Keratinocyte (primary cell): Measurements from ENCODE around the gene CD55. TPM values are rescaled to one million over a fixed set of nuclear protein-coding genes. Genes with fewer than 3 reads are reported as not detected.

ENCODE experiments used
- DNase-seq: peaks from one replicate; pipeline ENCODE4 v3.0.0-alpha.2; 2011; ENCODE audit warnings: low read depth, missing footprints, low spot score
- FAIRE-seq: peaks from 2 replicates; lab custom pipeline; 2011; peaks lifted over from hg19 to GRCh38; lab: Jason Lieb, UNC
- H2AFZ ChIP-seq: 2 replicates; pipeline ENCODE4 v1.6.0; 2012; ENCODE audit warnings: low read length, control low read depth, inconsistent platforms; ENCODE audit not compliant: control insufficient read depth
- H3K27ac ChIP-seq: 2 replicates; pipeline ENCODE4 v1.5.1; 2011; ENCODE audit warnings: low read length; ENCODE audit not compliant: control insufficient read depth, insufficient read depth
- H3K27me3 ChIP-seq: 3 replicates; pipeline ENCODE4 v1.6.0; 2011; ENCODE audit warnings: low read length; ENCODE audit not compliant: control insufficient read depth, insufficient read depth; ENCODE audit errors: extremely low read depth
- H3K36me3 ChIP-seq, 2 experiments: 2 replicates in 1 of 2; 3 replicates in 1 of 2; pipeline ENCODE4 v1.5.1; 2011; ENCODE audit warnings: low read length in 2 of 2, mild to moderate bottlenecking in 1 of 2; ENCODE audit not compliant: control insufficient read depth in 2 of 2, insufficient read depth in 2 of 2; ENCODE audit errors: extremely low read depth in 1 of 2
- H3K4me1 ChIP-seq: 3 replicates; pipeline ENCODE4 v1.5.1; 2011; ENCODE audit warnings: low read length; ENCODE audit not compliant: control insufficient read depth, insufficient read depth; ENCODE audit errors: extremely low read depth
- H3K4me2 ChIP-seq: 3 replicates; pipeline ENCODE4 v1.6.0; 2011; ENCODE audit warnings: low read depth, low read length; ENCODE audit not compliant: control insufficient read depth, insufficient read depth; ENCODE audit errors: extremely low read depth
- H3K4me3 ChIP-seq, 3 experiments: fragments of 200-600 bp in 1 of 3; sonication (generic) in 1 of 3; 2 replicates in 2 of 3; 3 replicates in 1 of 3; pipeline ENCODE4 v1.5.1; 2011 to 2016; ENCODE audit warnings: low read length in 3 of 3, mild to moderate bottlenecking in 3 of 3, control low read depth in 2 of 3, inconsistent platforms in 1 of 3, low read depth in 1 of 3, mixed read lengths in 1 of 3, mixed run types in 1 of 3, moderate library complexity in 1 of 3; ENCODE audit not compliant: control insufficient read depth in 2 of 3, insufficient read depth in 2 of 3; ENCODE audit errors: extremely low read depth in 1 of 3
- H3K79me2 ChIP-seq: 2 replicates; pipeline ENCODE4 v1.6.0; 2012; ENCODE audit warnings: low read length; ENCODE audit not compliant: control insufficient read depth, insufficient read depth
- H3K9ac ChIP-seq: 3 replicates; pipeline ENCODE4 v1.6.0; 2011; ENCODE audit warnings: low read length; ENCODE audit not compliant: control insufficient read depth, insufficient read depth; ENCODE audit errors: extremely low read depth
- H3K9me1 ChIP-seq: 3 replicates; pipeline ENCODE4 v1.6.0; 2011; ENCODE audit warnings: low read length; ENCODE audit not compliant: control insufficient read depth, insufficient read depth; ENCODE audit errors: extremely low read depth
- H3K9me3 ChIP-seq: 2 replicates; pipeline ENCODE4 v1.5.1; 2012; ENCODE audit warnings: low read depth, low read length; ENCODE audit not compliant: control insufficient read depth
- H4K20me1 ChIP-seq: 3 replicates; pipeline ENCODE4 v1.6.0; 2011; ENCODE audit warnings: low read length; ENCODE audit not compliant: control insufficient read depth, insufficient read depth; ENCODE audit errors: extremely low read depth
- CTCF ChIP-seq, 3 experiments: IDR thresholded peaks in 1 of 3; conservative IDR thresholded peaks in 1 of 3; optimal IDR thresholded peaks in 1 of 3; 2 replicates in 2 of 3; 3 replicates in 1 of 3; pipeline versions ENCODE3 to v1.5.1; 2011; ENCODE audit warnings: low read length in 3 of 3, mild to moderate bottlenecking in 3 of 3, moderate library complexity in 2 of 3, control low read depth in 1 of 3, inconsistent platforms in 1 of 3; ENCODE audit not compliant: insufficient read depth in 2 of 3; ENCODE audit errors: extremely low read depth in 1 of 3
- EZH2 ChIP-seq: IDR thresholded peaks from one replicate; pipeline ENCODE4 v1.6.1; 2012; ENCODE audit warnings: inconsistent platforms, mild to moderate bottlenecking, low read length, moderate library complexity
- dilution Hi-C: fragments of 300-500 bp; cut with MboI; formaldehyde crosslinking; loops from one replicate; pipeline ENCODE4 v1.7.0; 2020; ENCODE audit warnings: low sequenced_read_pairs; ENCODE audit not compliant: extremely low pct_ligation_motif_present
- polyA plus RNA-seq, 5 experiments: library from polyadenylated mRNA; depleted of rRNA in 3 of 5; stranded (reverse) in 3 of 5; stranded (forward) in 1 of 5; unstranded in 1 of 5; fragments of >200 nt; gene quantifications; 1 replicate in 1 of 5; 2 replicates in 3 of 5; 3 replicates in 1 of 5; pipeline versions ENCODE4 v1.2.1 to v1.2.3, GENCODE V29; 2011 to 2012; ENCODE audit warnings: missing spikeins in 2 of 5, low read depth in 1 of 5, low replicate concordance in 1 of 5

The CD55 gene
- polyA plus RNA-seq, 1 donor (not counting 4 experiments of a cell fraction or from before 2014, with no cell fraction given), result 37.3 TPM

DNA sequence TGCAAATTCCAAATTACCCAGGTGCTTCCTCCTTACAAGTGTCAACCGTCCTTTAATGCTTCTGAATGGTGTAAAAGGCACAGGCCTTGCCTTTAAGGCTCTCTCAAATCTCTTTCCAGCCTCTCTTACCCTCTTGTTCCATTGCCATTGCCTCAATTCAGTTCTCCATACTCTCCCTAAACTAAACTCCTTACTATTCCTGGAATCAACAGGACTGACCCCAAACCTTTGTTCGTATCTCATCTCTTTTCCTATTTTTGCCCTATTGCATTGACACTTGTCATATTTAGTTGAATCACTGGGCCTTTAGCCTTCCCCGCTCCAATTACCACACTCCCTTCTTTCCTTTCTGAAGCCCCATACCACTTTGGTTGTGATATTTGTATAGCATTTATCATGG, 3.9 kb upstream of the CD55 start:
- Histone ChIP-seq H2AFZ (no peak overlapping the region), H3K36me3 (no peaks in the 10 kb centered on the region), H3K9me3 (no peaks in the 10 kb centered on the region), H3K27me3 (no peaks in the 10 kb centered on the region), H3K4me3 (no peak overlapping the region), H3K79me2 (no peaks in the 10 kb centered on the region), H3K9me1 (no peaks in the 10 kb centered on the region), H3K27ac (no peak overlapping the region), H3K4me1 (peaks cover 32% of the 10 kb centered on the region), H4K20me1 (no peaks in the 10 kb centered on the region), H3K4me2 (no peak overlapping the region), H3K9ac (no peak overlapping the region)
- no peak for FAIRE-seq
- TF ChIP-seq EZH2 (no peak), CTCF (optimal IDR thresholded peaks at IDR 0.05 in 1 of 3, IDR thresholded peaks at IDR 0.05 in 1 of 3, conservative IDR thresholded peaks at IDR 0.05 in 1 of 3; ENCODE audit: extremely low read depth in 1 of 3, insufficient read depth in 2 of 3, low read length in 3 of 3) (no peak)
- no peak for DNase-seq
- dilution Hi-C loops, result no loop called here

DNA sequence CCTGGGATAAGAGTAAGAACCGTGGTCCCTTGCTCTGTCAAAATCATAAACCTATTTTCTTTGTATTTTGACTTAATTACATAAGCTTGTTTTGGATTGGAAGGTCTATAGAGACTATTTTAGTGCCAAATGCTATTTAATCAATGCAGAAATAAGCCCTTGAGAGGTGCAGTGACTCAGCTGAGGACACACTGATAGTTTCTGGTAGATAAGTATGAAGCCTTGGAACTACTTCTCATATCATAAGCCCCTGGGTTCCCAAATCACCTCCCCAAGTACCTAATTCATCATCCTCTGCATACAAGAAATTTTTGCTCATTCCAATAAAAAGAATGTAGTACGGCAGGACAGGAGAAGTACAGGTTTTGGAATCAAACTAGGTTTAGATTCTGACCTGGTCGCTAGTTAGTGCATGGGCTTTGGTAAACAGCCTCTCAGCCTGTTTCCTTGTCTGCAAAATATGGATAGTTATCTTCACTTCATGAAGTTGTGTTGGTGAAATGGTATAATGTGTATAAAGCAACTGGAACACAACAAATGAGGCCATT, 3.3 kb upstream of the CD55 start:
- no peaks in the 10 kb centered on the region for H4K20me1 ChIP-seq
- dilution Hi-C loops, result no loop called here
- DNase-seq (no peak), FAIRE-seq (no peak)
- H3K4me2 ChIP-seq, result no peak overlapping the region
- no peaks in the 10 kb centered on the region for H3K79me2 ChIP-seq
- no peaks in the 10 kb centered on the region for H3K27me3 ChIP-seq
- H3K36me3 ChIP-seq, result no peaks in the 10 kb centered on the region
- H3K4me1 ChIP-seq, result peaks cover 32% of the 10 kb centered on the region
- H3K9me1 ChIP-seq, result no peaks in the 10 kb centered on the region
- no peaks in the 10 kb centered on the region for H3K9me3 ChIP-seq
- H3K9ac ChIP-seq, result no peak overlapping the region
- no peak overlapping the region for H3K27ac ChIP-seq
- no peak overlapping the region for H2AFZ ChIP-seq
- no peak overlapping the region for H3K4me3 ChIP-seq
- no peak for TF ChIP-seq EZH2
- TF ChIP-seq CTCF (optimal IDR thresholded peaks at IDR 0.05 in 1 of 3, IDR thresholded peaks at IDR 0.05 in 1 of 3, conservative IDR thresholded peaks at IDR 0.05 in 1 of 3; ENCODE audit: extremely low read depth in 1 of 3, insufficient read depth in 2 of 3, low read length in 3 of 3), result no peak
